ENCODE results near the gene LPCAT2. TPM values are rescaled to one million over a fixed set of nuclear protein-coding genes. Genes with fewer than 3 reads are reported as not detected.

The LPCAT2 gene
- total and polyA plus RNA-seq, 8 donors = 1.7 to 12.8 (median 4.5) TPM

DNA sequence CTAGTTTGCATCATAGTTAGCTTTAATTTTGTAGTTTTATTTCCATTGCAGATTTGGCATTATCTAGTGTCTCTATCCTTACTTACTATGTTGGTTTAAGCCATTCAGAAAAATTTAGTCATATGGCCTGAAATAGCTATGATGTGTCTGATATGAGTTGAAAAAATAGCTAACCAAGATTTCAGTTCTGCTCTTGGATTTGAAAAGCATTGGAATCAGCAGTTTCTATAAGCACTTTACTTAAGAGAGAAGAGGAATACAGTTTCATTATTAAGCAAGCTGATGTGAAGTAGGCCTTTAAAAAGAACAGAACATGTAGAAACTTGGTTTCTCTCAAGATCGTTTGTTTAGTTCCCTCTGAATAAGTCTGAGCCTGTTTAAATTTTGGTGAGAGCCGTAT is 25.9 kb downstream of the LPCAT2 start:
- Histone ChIP-seq H3K4me3 (no peak overlapping the region), H3K9me3 (no peaks in the 10 kb centered on the region), H3K27me3 (peaks cover 0 to 4% (median 0%) of the 10 kb centered on the region in 4 donors), H3K36me3 (peaks cover 0 to 4% (median 0%) of the 10 kb centered on the region in 3 donors), H3K4me1 (peaks cover 0 to 3% (median 0%) of the 10 kb centered on the region in 3 donors), H3K27ac (no peak overlapping the region)
- TF ChIP-seq, protein P1, sequence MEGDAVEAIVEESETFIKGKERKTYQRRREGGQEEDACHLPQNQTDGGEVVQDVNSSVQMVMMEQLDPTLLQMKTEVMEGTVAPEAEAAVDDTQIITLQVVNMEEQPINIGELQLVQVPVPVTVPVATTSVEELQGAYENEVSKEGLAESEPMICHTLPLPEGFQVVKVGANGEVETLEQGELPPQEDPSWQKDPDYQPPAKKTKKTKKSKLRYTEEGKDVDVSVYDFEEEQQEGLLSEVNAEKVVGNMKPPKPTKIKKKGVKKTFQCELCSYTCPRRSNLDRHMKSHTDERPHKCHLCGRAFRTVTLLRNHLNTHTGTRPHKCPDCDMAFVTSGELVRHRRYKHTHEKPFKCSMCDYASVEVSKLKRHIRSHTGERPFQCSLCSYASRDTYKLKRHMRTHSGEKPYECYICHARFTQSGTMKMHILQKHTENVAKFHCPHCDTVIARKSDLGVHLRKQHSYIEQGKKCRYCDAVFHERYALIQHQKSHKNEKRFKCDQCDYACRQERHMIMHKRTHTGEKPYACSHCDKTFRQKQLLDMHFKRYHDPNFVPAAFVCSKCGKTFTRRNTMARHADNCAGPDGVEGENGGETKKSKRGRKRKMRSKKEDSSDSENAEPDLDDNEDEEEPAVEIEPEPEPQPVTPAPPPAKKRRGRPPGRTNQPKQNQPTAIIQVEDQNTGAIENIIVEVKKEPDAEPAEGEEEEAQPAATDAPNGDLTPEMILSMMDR (IDR thresholded peaks at IDR 0.05) = no peak
- ATAC-seq = peak in 2 of 4 donors; percentile 22 to 46
- FAIRE-seq = no peak
- 71 to 89% methylated on average over 2 of the region's 2 CpGs for WGBS, 2 donors
- no peak for DNase-seq
- intact Hi-C loops (cut with DNase I) = no loop called here

DNA sequence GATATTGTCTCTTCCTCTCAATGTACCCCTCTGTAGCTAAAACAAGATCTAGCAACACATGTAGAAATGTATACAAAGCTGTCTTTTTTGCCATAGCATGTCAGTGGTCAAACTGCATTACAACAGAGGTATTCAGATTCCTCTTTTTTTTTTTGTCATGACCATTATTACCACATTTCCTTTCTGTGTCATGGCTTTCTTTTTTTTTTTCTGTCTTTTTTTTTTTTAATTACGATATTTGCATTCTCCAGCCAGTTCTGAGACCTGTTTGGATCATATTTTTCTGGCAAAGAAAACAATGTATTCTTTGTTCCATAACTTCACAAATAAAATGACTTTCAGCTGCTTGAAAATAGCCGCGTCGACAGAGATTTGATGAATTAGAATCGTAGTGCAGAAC is 30.2 kb downstream of the LPCAT2 start:
- no peak overlapping the region for H3K27ac ChIP-seq
- DNase-seq (no peak), FAIRE-seq (no peak), ATAC-seq (peak in 1 of 4 donors; percentile 9)
- WGBS, 2 donors = 46 to 54% methylated on average over 5 of the region's 5 CpGs
- no peaks in the 10 kb centered on the region for H3K36me3 ChIP-seq
- no peaks in the 10 kb centered on the region for H3K27me3 ChIP-seq
- intact Hi-C loops (cut with DNase I) = no loop called here
- no peak overlapping the region for H3K4me3 ChIP-seq
- H3K4me1 ChIP-seq = peaks cover 0 to 3% (median 0%) of the 10 kb centered on the region in 3 donors
- TF ChIP-seq, protein P1 (IDR thresholded peaks at IDR 0.05) = no peak
- H3K9me3 ChIP-seq = no peaks in the 10 kb centered on the region

DNA sequence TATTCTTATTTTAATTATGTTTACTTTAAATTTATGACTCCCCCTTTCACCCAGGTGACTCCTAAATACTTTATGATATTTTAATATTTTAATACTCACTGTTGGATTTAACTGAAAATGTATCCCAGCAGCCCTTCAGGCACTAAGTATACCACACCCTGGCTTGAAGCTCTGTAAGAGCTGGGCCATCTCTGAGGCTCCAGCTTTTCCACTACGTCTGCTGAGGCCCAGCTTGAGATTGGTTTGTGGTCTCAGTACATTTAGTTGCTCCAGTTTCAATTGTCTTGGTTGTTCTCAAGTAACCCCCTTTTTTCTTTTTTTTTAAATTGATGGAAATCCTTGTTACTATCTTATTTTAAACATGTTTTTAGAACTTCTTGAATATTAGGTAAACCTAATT is 30.6 kb downstream of the LPCAT2 start:
- Histone ChIP-seq H3K27me3 (no peaks in the 10 kb centered on the region), H3K4me1 (peaks cover 0 to 3% (median 0%) of the 10 kb centered on the region in 3 donors), H3K27ac (no peak overlapping the region), H3K36me3 (no peaks in the 10 kb centered on the region), H3K9me3 (no peaks in the 10 kb centered on the region), H3K4me3 (no peak overlapping the region)
- 47 to 64% methylated on average over 1 of the region's 1 CpG for WGBS, 2 donors
- TF ChIP-seq, protein P1 (IDR thresholded peaks at IDR 0.05) = no peak
- intact Hi-C loops (cut with DNase I) = no loop called here
- DNase-seq (no peak), ATAC-seq (no peak), FAIRE-seq (no peak)

DNA sequence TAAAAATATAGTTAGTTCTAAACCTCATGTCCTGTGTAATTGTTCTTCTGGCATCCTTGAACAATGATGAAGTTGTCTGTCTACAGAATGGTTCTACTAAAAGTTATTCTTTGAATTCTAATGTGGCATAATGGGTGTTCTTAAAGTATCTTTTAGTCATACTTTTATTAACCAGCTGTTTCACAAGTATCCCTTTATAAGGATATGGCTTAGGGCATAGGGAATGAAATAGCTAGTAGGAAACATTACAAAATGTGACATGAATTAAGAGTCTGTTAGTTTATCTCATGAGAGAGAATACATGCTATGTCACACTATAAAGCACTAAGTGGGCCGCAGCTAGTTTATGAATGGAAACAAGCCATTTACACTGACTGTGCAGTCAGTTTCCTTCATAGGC is 31.3 kb downstream of the LPCAT2 start:
- H3K36me3 ChIP-seq = no peaks in the 10 kb centered on the region
- H3K9me3 ChIP-seq = no peaks in the 10 kb centered on the region
- ATAC-seq (no peak), DNase-seq (no peak), FAIRE-seq (no peak)
- TF ChIP-seq, protein P1 (IDR thresholded peaks at IDR 0.05) = no peak
- H3K4me1 ChIP-seq = peaks cover 0 to 3% (median 0%) of the 10 kb centered on the region in 3 donors
- no peak overlapping the region for H3K27ac ChIP-seq
- intact Hi-C loops (cut with DNase I) = loop anchor here in 2 of 3 donors (5.0 to 10.0 kb wide), 2 partner anchors 73 to 165 kb away; no protein-coding TSS in a partner anchor
- 93 to 95% methylated on average over 1 of the region's 1 CpG for WGBS, 2 donors
- no peak overlapping the region for H3K4me3 ChIP-seq
- H3K27me3 ChIP-seq = no peaks in the 10 kb centered on the region

DNA sequence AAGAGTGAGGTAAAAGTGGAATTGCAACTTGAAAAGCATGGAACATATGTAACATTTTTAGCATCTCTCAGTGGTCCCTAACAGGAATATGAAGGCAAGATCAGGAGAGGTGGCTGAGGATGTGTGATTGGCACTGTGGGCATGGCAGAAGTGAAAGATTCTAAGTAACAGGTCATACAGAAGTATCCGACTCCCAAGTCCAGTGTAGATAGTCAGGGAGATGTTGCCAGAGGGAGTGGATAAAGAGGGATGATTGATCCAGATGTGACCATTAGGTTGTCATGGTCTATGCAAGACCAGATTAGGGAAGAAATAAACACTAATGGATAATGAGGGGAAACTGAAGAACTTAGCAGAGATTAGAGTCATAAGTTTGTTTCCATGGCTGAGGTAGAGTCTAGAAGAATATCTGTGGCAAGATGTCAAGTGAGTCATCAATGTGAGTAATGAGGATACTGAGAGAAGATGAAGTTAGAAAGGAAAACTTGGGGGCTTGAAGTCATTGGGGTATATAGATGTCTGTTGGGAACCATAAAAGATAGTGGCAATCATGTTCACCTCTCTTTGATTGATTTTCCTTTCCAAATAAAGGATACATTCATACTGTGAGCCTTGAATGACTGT is 33.7 kb downstream of the LPCAT2 start:
- no peaks in the 10 kb centered on the region for H3K27me3 ChIP-seq
- intact Hi-C loops (cut with DNase I) = loop anchor here in 2 of 3 donors (5.0 to 10.0 kb wide), 2 partner anchors 75 to 162 kb away; no protein-coding TSS in a partner anchor
- H3K27ac ChIP-seq = no peak overlapping the region
- peak in 2 of 4 donors; percentile 24 to 40 for ATAC-seq
- no peak for FAIRE-seq
- H3K4me3 ChIP-seq = no peak overlapping the region
- H3K4me1 ChIP-seq = no peaks in the 10 kb centered on the region
- no peak for DNase-seq
- H3K9me3 ChIP-seq = no peaks in the 10 kb centered on the region
- H3K36me3 ChIP-seq = no peaks in the 10 kb centered on the region
- WGBS, 2 donors = 79 to 89% methylated on average over 1 of the region's 1 CpG
- TF ChIP-seq, protein P1 (IDR thresholded peaks at IDR 0.05) = no peak

Measured in pancreas (tissue), 10 donors.